Naive thymus-derived CD4-positive, alpha-beta T cell (primary cell): ENCODE data around the gene APLP2. TPM values are rescaled to one million over a fixed set of nuclear protein-coding genes. Genes with fewer than 3 reads are reported as not detected.
A peak's percentile ranks its signal among the peaks of the same experiment; 100 is the strongest.

ENCODE experiments used
- ATAC-seq: fragments of 150-1000 bp; cut with Tn5 transposase; 2 replicates; pipeline ENCODE4 v1.10.0; 2021; ENCODE audit warnings: mild to moderate bottlenecking, moderate library complexity
- CTCF ChIA-PET: fragments of 350-600 bp; sonication (Branson Sonifier 250); formaldehyde crosslinking; loops from one replicate; lab custom pipeline; 2021; ENCODE audit warnings: antibody characterized with exemption; lab: Charles Lee
- POLR2A ChIA-PET: fragments of 350-600 bp; sonication (Branson Sonifier 250); formaldehyde crosslinking; loops from one replicate; lab custom pipeline; 2021; ENCODE audit warnings: antibody characterized with exemption, inconsistent platforms; lab: Charles Lee
- DNase-seq, 9 donors: peaks; one replicate each; pipeline versions ENCODE4 v3.0.0 to v3.0.0-alpha.2; 2020 to 2022; ENCODE audit warnings: mixed read lengths in 1 of 9
- H3K27ac ChIP-seq: one replicate; pipeline ENCODE4 v1.7.0; 2013; ENCODE audit warnings: mild to moderate bottlenecking, low read depth, low read length, moderate library complexity
- H3K27me3 ChIP-seq, 2 donors: one replicate each; pipeline ENCODE4 v1.7.0; 2013; ENCODE audit warnings: low read length in 2 of 2, mild to moderate bottlenecking in 2 of 2, moderate library complexity in 2 of 2; ENCODE audit not compliant: control insufficient read depth in 2 of 2, insufficient read depth in 2 of 2
- H3K36me3 ChIP-seq, 3 experiments: 1 replicate in 2 of 3; 2 replicates in 1 of 3; pipeline ENCODE4 v1.7.0; 2013; ENCODE audit warnings: low read length in 3 of 3, mild to moderate bottlenecking in 3 of 3, moderate library complexity in 1 of 3; ENCODE audit not compliant: insufficient read depth in 3 of 3, control insufficient read depth in 2 of 3
- H3K4me1 ChIP-seq, 2 donors: one replicate each; pipeline ENCODE4 v1.7.0; 2013; ENCODE audit warnings: low read length in 2 of 2, mild to moderate bottlenecking in 2 of 2, moderate library complexity in 1 of 2; ENCODE audit not compliant: control insufficient read depth in 2 of 2, insufficient read depth in 2 of 2
- H3K4me3 ChIP-seq: 2 replicates; pipeline ENCODE4 v1.7.0; 2013; ENCODE audit warnings: mild to moderate bottlenecking, low read length
- H3K9me3 ChIP-seq, 3 experiments: 1 replicate in 2 of 3; 2 replicates in 1 of 3; pipeline ENCODE4 v1.7.0; 2013; ENCODE audit warnings: low read length in 3 of 3; ENCODE audit not compliant: control insufficient read depth in 2 of 3
- H3K27ac Mint-ChIP-seq, 9 donors: one replicate each; pipeline ENCODE4 v1.8.0; 2020 to 2022; ENCODE audit warnings: mixed read lengths in 9 of 9, mild to moderate bottlenecking in 8 of 9, moderate library complexity in 5 of 9, inconsistent platforms in 2 of 9
- H3K27me3 Mint-ChIP-seq, 5 donors: one replicate each; pipeline ENCODE4 v1.8.0; 2021 to 2022; ENCODE audit warnings: mixed read lengths in 5 of 5, mild to moderate bottlenecking in 1 of 5
- H3K36me3 Mint-ChIP-seq, 5 donors: one replicate each; pipeline ENCODE4 v1.8.0; 2020 to 2022; ENCODE audit warnings: mixed read lengths in 5 of 5, mild to moderate bottlenecking in 3 of 5, inconsistent platforms in 1 of 5
- H3K4me1 Mint-ChIP-seq, 7 donors: one replicate each; pipeline ENCODE4 v1.8.0; 2020 to 2022; ENCODE audit warnings: mixed read lengths in 7 of 7, mild to moderate bottlenecking in 3 of 7, inconsistent platforms in 1 of 7
- H3K4me3 Mint-ChIP-seq, 10 donors: one replicate each; pipeline ENCODE4 v1.8.0; 2020 to 2022; ENCODE audit warnings: mild to moderate bottlenecking in 10 of 10, mixed read lengths in 10 of 10, moderate library complexity in 6 of 10, inconsistent platforms in 2 of 10
- H3K9me3 Mint-ChIP-seq, 11 donors: one replicate each; pipeline ENCODE4 v1.8.0; 2020 to 2022; ENCODE audit warnings: mixed read lengths in 11 of 11, mild to moderate bottlenecking in 4 of 11, inconsistent platforms in 1 of 11, moderate library complexity in 1 of 11
- intact Hi-C, 2 donors: fragments of 100-400 bp; cut with micrococcal nuclease; formaldehyde crosslinking; loops; one replicate each; pipeline ENCODE4 v1.15.1; 2023
- polyA plus RNA-seq, 2 donors: library from polyadenylated mRNA; unstranded; fragments of 300-500 nt; fragmentation: Illumina TruSeq; gene quantifications; one replicate each; pipeline ENCODE4 v1.2.3, GENCODE V29; 2021
- total RNA-seq, 6 experiments: library from RNA in 5 of 6; stranded (reverse) in 5 of 6; gene quantifications; 1 replicate in 5 of 6; 2 replicates in 1 of 6; pipeline ENCODE4 v1.2.3 and lab custom pipeline; 2021 to 2026

APLP2 gene
- total and polyA plus RNA-seq, 7 experiments from 2014 or later: 26.6 to 172 (median 46.3) TPM

DNA sequence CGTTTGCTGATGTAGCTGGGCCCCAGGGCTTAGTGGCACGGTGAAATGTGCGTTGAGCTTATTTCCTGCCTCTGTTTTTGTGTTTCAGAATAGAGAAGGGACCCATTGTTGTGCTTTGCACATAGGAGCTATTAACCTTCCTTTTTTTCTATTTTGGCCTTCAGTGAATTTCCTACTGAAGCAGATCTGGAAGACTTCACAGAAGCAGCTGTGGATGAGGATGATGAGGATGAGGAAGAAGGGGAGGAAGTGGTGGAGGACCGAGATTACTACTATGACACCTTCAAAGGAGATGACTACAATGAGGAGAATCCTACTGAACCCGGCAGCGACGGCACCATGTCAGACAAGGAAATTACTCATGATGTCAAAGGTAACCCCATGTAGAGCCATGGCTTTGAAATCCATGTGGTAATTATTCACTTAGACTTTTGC, 52.5 kb downstream of the APLP2 start:
- no peak overlapping the region for H3K27ac ChIP-seq
- H3K36me3 Mint-ChIP-seq: peaks cover 16 to 32% (median 19%) of the 10 kb centered on the region in 5 donors
- DNase-seq: peak in 2 of 9 donors; percentile 6 to 7

DNA sequence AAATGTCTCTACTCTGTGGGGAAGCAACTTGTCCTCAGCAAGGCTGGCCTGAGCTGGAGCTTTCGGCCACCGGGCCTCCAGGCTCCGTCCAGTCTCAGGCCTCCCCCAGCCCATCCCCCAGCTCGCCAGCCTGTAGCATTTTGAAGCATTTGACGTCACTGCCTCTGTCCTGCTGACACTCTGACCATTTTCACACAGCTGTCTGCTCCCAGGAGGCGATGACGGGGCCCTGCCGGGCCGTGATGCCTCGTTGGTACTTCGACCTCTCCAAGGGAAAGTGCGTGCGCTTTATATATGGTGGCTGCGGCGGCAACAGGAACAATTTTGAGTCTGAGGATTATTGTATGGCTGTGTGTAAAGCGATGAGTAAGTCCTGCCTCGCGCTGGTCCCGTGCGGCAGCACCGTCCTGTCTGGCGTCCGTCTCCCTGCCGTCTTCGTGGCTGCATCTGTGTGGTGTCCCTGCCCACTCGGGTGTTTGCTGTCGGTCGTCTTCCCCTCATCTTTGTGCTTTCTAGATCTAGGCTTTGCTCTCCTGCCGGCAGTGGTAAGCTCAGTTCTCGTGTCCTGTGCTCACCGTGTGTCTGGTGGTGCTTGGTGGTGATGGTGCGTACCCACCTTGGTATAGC, 53.8 kb downstream of the APLP2 start:
- POLR2A ChIA-PET: no interaction called here
- no peak overlapping the region for H3K27ac ChIP-seq
- H3K4me3 Mint-ChIP-seq: no peak overlapping the region

More for the DNA sequence above, 52.5 kb downstream of the APLP2 start:
- peak overlapping the region in 3 of 10 donors; percentile 4 to 77 (median 46) for H3K4me3 Mint-ChIP-seq
- H3K9me3 Mint-ChIP-seq: no peaks in the 10 kb centered on the region
- Histone ChIP-seq H3K36me3 (peaks cover 0 to 29% (median 0%) of the 10 kb centered on the region in 3 experiments), H3K4me1 (peaks cover 14 to 31% of the 10 kb centered on the region in 2 donors), H3K9me3 (no peaks in the 10 kb centered on the region), H3K4me3 (no peak overlapping the region), H3K27me3 (no peaks in the 10 kb centered on the region)
- no peak for ATAC-seq
- ChIA-PET CTCF (interaction anchor here (1.1 kb wide), 1 partner anchor 10 kb away, joined by 9 read pairs; no protein-coding TSS in a partner anchor), POLR2A (interaction anchor here (0.7 to 1.1 kb wide), 4 partner anchors 67 to 335 kb away, joined by 3 read pairs; partner anchors contain the start of gene PRDM10)
- H3K27me3 Mint-ChIP-seq: peaks cover 0 to 16% (median 0%) of the 10 kb centered on the region in 5 donors
- intact Hi-C loops: no loop called here
- peak overlapping the region in 3 of 9 donors; percentile 36 to 81 (median 37) for H3K27ac Mint-ChIP-seq
- peaks cover 25 to 51% (median 46%) of the 10 kb centered on the region in 7 donors for H3K4me1 Mint-ChIP-seq

DNA sequence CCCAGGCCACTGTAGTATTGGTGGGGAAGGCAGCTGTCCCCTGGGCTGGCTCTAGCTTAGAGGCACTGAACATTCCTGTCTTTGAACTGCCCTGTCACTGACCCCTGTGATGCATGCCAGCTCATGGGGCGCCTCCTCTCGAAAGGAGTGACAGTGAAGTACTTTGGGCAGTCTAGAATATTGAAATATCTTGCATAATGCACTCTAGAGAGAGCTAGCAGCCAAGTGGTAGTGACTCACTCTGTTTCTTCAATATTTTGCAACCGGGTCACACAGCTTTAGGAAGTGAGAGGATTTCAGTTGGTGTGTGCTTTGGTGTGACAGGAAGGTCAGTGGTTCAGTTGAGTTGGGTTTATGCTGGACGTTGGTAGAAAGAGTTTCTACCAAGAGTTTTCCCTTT, 54.4 kb downstream of the APLP2 start:
- H3K27me3 ChIP-seq: no peaks in the 10 kb centered on the region
- no peak overlapping the region for H3K27ac ChIP-seq
- no peaks in the 10 kb centered on the region for H3K9me3 ChIP-seq
- H3K27ac Mint-ChIP-seq: peak overlapping the region in 2 of 9 donors; percentile 52 to 63
- H3K4me3 Mint-ChIP-seq: no peak overlapping the region
- no peak overlapping the region for H3K4me3 ChIP-seq
- H3K4me1 ChIP-seq: peaks cover 3 to 18% of the 10 kb centered on the region in 2 donors
- peak; percentile 88 for ATAC-seq
- ChIA-PET POLR2A (no interaction called here), CTCF (no interaction called here)
- intact Hi-C loops: no loop called here
- H3K36me3 Mint-ChIP-seq: peaks cover 17 to 41% (median 19%) of the 10 kb centered on the region in 5 donors
- H3K4me1 Mint-ChIP-seq: peaks cover 15 to 39% (median 35%) of the 10 kb centered on the region in 7 donors
- H3K9me3 Mint-ChIP-seq: no peaks in the 10 kb centered on the region
- peaks cover 0 to 43% (median 0%) of the 10 kb centered on the region in 3 experiments for H3K36me3 ChIP-seq
- DNase-seq: no peak
- peaks cover 0 to 14% (median 0%) of the 10 kb centered on the region in 5 donors for H3K27me3 Mint-ChIP-seq

More for the DNA sequence above, 53.8 kb downstream of the APLP2 start:
- no peaks in the 10 kb centered on the region for H3K27me3 ChIP-seq
- no peak for DNase-seq
- CTCF ChIA-PET: no interaction called here
- no peak for ATAC-seq
- H3K4me3 ChIP-seq: no peak overlapping the region
- Mint-ChIP-seq H3K4me1 (peaks cover 20 to 44% (median 41%) of the 10 kb centered on the region in 7 donors), H3K27me3 (peaks cover 0 to 15% (median 0%) of the 10 kb centered on the region in 5 donors), H3K27ac (peak overlapping the region in 2 of 9 donors; percentile 52 to 63), H3K9me3 (no peaks in the 10 kb centered on the region), H3K36me3 (peaks cover 16 to 37% (median 19%) of the 10 kb centered on the region in 5 donors)
- peaks cover 8 to 23% of the 10 kb centered on the region in 2 donors for H3K4me1 ChIP-seq
- intact Hi-C loops: no loop called here
- no peaks in the 10 kb centered on the region for H3K9me3 ChIP-seq
- peaks cover 0 to 38% (median 0%) of the 10 kb centered on the region in 3 experiments for H3K36me3 ChIP-seq

DNA sequence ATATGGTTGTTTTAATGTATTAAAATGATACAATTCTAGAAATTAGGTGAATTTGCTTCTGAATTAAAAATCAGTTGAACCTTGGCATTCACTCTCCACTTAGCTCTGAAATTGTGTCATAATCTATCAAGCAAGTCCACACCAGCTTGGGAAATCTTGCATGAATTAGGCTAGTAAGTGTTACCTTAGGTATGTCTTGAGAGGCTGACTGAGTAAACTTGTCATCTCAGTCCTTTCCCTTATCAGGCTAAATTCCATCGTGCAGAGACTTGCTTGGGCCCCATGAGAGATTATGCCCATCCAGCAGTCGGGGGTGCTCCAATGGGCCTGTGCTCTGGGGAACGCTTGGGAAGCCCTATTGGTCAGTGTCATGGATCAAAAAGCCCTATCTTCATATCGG, 55.9 kb downstream of the APLP2 start:
- H3K9me3 Mint-ChIP-seq: no peaks in the 10 kb centered on the region
- H3K4me3 Mint-ChIP-seq: no peak overlapping the region
- ATAC-seq: no peak
- peaks cover 0 to 14% of the 10 kb centered on the region in 2 donors for H3K4me1 ChIP-seq
- no peaks in the 10 kb centered on the region for H3K27me3 ChIP-seq
- no peak for DNase-seq
- no peaks in the 10 kb centered on the region for H3K9me3 ChIP-seq
- H3K36me3 Mint-ChIP-seq: peaks cover 18 to 41% (median 20%) of the 10 kb centered on the region in 5 donors
- H3K36me3 ChIP-seq: peaks cover 0 to 53% (median 3%) of the 10 kb centered on the region in 3 experiments
- peaks cover 12 to 26% (median 20%) of the 10 kb centered on the region in 7 donors for H3K4me1 Mint-ChIP-seq
- no peak overlapping the region for H3K4me3 ChIP-seq
- H3K27me3 Mint-ChIP-seq: peaks cover 0 to 3% (median 0%) of the 10 kb centered on the region in 5 donors
- H3K27ac Mint-ChIP-seq: no peak overlapping the region
- intact Hi-C loops: no loop called here
- ChIA-PET CTCF (no interaction called here), POLR2A (no interaction called here)
- no peak overlapping the region for H3K27ac ChIP-seq

DNA sequence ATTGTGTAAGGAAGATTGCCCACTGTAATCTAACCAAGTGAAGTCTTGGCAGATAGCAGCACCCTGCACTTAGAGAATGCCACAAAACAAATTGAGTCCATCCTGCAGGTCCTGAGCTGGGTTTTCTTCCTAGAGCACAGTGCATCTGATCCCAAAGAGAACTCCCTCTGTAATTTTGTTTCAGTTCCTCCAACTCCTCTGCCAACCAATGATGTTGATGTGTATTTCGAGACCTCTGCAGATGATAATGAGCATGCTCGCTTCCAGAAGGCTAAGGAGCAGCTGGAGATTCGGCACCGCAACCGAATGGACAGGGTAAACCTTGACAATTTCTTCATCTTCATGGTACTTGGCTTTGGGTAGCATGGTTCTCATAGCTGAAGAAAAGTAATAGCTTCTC, 56.8 kb downstream of the APLP2 start:
- no peak for DNase-seq
- Histone ChIP-seq H3K36me3 (peaks cover 0 to 53% (median 6%) of the 10 kb centered on the region in 3 experiments), H3K4me1 (peaks cover 0 to 9% of the 10 kb centered on the region in 2 donors), H3K27ac (no peak overlapping the region), H3K27me3 (no peaks in the 10 kb centered on the region), H3K4me3 (no peak overlapping the region), H3K9me3 (no peaks in the 10 kb centered on the region)
- ATAC-seq: no peak
- Mint-ChIP-seq H3K36me3 (peaks cover 17 to 44% (median 22%) of the 10 kb centered on the region in 5 donors), H3K4me3 (no peak overlapping the region), H3K27me3 (no peaks in the 10 kb centered on the region), H3K4me1 (peaks cover 10 to 22% (median 12%) of the 10 kb centered on the region in 7 donors), H3K27ac (no peak overlapping the region), H3K9me3 (no peaks in the 10 kb centered on the region)
- ChIA-PET POLR2A (no interaction called here), CTCF (no interaction called here)
- intact Hi-C loops: no loop called here

DNA sequence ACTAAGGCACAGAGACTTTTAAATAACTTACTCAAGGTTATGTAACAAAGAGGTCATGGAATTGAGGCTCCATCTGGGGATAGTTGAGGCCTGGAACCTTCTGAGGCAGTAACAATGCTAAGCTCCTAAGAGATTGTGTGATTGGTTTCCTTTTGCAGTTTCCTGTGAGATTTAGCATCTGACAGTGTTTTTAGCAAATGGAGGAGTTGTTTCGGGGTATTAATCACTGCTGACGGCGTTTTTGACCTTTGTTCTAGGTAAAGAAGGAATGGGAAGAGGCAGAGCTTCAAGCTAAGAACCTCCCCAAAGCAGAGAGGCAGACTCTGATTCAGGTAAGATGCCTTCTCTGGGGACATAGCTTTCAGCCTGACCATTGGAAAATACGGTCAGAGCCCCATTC, 57.8 kb downstream of the APLP2 start:
- peaks cover 0 to 49% (median 6%) of the 10 kb centered on the region in 3 experiments for H3K36me3 ChIP-seq
- Mint-ChIP-seq H3K4me1 (peaks cover under 1 to 12% (median 2%) of the 10 kb centered on the region in 7 donors), H3K36me3 (peaks cover 11 to 42% (median 17%) of the 10 kb centered on the region in 5 donors), H3K27ac (peak overlapping the region in 1 of 9 donors; percentile 41), H3K9me3 (no peaks in the 10 kb centered on the region), H3K27me3 (no peaks in the 10 kb centered on the region), H3K4me3 (no peak overlapping the region)
- H3K27me3 ChIP-seq: no peaks in the 10 kb centered on the region
- no peak overlapping the region for H3K27ac ChIP-seq
- no peaks in the 10 kb centered on the region for H3K4me1 ChIP-seq
- ATAC-seq (no peak), DNase-seq (no peak)
- no peaks in the 10 kb centered on the region for H3K9me3 ChIP-seq
- POLR2A ChIA-PET: interaction anchor here (0.6 kb wide), 1 partner anchor 120 kb away, joined by 3 read pairs; no protein-coding TSS in a partner anchor
- intact Hi-C loops: no loop called here
- CTCF ChIA-PET: interaction anchor here (0.7 kb wide), 1 partner anchor 236 kb away, joined by 5 read pairs; no protein-coding TSS in a partner anchor
- no peak overlapping the region for H3K4me3 ChIP-seq
